Keratinocyte (primary cell): Measurements from ENCODE around the gene SHFL.

Experiments
- EZH2 ChIP-seq: IDR thresholded peaks from one replicate; pipeline ENCODE4 v1.6.1; 2012; ENCODE audit warnings: inconsistent platforms, mild to moderate bottlenecking, low read length, moderate library complexity
- TF ChIP-seq, protein P1 (sequence below), 3 experiments: IDR thresholded peaks in 1 of 3; conservative IDR thresholded peaks in 1 of 3; optimal IDR thresholded peaks in 1 of 3; 2 replicates in 2 of 3; 3 replicates in 1 of 3; pipeline versions ENCODE3 to v1.5.1; 2011; ENCODE audit warnings: low read length in 3 of 3, mild to moderate bottlenecking in 3 of 3, moderate library complexity in 2 of 3, control low read depth in 1 of 3, inconsistent platforms in 1 of 3; ENCODE audit not compliant: insufficient read depth in 2 of 3; ENCODE audit errors: extremely low read depth in 1 of 3

DNA sequence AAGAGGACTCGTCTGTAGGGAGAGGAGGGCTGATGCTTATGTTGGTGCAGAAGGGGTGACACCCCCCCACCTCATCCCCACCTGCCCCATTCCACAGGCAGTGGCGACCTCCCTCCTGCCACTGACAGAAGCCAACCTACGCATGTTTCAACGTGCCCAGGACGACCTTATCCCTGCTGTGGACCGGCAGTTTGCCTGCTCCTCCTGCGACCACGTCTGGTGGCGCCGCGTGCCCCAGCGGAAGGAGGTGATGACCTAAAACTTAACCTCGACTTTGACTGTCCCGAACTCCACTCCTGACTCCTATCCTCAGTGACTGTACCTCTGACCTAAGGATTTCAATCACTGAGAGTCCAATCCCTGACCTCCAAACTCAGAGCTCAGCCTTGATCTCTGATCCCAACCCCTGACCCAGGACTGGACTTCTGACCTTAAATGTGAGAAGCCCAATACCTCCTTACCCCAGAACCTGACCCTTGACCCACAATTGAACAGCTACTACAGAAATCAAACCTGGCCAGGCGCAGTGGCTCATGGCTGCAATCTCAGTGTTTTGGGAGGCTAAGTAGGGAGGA lies 3.8 kb downstream of the SHFL start:
- TF ChIP-seq, protein P1, sequence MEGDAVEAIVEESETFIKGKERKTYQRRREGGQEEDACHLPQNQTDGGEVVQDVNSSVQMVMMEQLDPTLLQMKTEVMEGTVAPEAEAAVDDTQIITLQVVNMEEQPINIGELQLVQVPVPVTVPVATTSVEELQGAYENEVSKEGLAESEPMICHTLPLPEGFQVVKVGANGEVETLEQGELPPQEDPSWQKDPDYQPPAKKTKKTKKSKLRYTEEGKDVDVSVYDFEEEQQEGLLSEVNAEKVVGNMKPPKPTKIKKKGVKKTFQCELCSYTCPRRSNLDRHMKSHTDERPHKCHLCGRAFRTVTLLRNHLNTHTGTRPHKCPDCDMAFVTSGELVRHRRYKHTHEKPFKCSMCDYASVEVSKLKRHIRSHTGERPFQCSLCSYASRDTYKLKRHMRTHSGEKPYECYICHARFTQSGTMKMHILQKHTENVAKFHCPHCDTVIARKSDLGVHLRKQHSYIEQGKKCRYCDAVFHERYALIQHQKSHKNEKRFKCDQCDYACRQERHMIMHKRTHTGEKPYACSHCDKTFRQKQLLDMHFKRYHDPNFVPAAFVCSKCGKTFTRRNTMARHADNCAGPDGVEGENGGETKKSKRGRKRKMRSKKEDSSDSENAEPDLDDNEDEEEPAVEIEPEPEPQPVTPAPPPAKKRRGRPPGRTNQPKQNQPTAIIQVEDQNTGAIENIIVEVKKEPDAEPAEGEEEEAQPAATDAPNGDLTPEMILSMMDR (optimal IDR thresholded peaks at IDR 0.05 in 1 of 3, IDR thresholded peaks at IDR 0.05 in 1 of 3, conservative IDR thresholded peaks at IDR 0.05 in 1 of 3; ENCODE audit: extremely low read depth in 1 of 3, insufficient read depth in 2 of 3, low read length in 3 of 3): no peak
- TF ChIP-seq EZH2: no peak
